HG03575 (cell line): ENCODE results near the gene SPINT3.

ENCODE experiments used
- ATAC-seq: cut with Tn5 transposase; IDR thresholded peaks from one replicate; pipeline ENCODE4 v1.9.1; 2021; ENCODE audit not compliant: unreplicated experiment, insufficient number of reproducible peaks, low FRiP score; ENCODE audit errors: extremely low read depth

Gene SPINT3

DNA sequence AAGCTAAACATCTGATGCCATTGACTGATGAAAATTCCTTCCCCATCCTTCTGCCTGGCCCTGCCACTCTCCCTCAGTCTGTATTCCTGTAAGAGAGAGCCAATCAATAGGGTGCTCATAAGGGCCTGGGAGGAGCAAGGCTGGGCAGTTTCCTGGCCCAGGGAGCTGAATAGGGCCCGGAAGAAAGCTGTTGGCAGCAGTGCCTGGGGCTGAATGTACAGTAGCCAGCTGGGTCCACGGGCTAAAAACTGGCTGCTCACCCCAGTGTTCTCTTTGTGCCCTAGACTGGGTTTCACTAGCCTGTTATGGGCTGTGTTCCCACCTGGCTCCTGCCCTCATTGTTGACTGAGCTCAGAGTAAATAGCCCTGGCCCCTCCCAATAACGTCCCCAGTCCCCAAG, 47.6 kb downstream of the SPINT3 start:
- no peak for ATAC-seq

- no peak for ATAC-seq
Measured at GRCh38 chr20:45467172-45467571, 48.2 kb downstream of the SPINT3 start.

DNA sequence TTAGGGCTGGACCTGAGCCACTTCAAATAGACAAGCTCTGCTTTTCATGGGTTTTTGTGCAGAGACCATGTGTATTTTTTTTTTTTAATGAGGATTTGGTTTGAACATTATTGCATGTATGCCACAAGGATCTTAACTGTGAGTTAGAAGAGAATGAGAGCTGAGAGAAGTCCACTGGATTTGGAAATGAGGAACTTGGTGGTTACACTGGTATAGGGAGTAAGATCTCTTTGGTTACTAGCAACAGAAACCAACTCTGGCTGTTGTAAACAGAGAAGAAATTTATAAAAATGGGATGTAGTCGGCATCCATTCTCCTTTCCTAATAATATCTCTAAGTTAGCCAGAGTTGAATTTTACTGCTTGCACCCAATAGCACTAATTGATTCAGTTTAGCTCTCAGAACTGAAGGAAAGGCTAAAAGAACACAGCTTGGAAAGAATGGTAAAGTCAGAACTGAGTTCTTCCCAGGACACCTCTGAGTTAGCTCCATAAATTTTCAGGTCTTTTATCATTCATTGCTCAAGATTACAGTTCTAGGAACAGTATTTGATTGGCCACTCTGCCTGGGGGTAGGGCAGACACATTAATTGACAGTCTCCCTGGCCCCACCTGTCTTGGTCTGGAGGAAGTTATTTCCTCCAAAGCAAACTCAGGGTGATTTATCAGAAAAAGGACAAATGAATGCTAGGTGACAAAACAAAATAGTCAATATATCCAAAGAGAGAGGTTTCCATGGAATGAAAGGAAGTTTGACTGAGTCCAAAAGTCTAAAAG, 49.7 kb downstream of the SPINT3 start:
- no peak for ATAC-seq

- ATAC-seq, result no peak
Measured at GRCh38 chr20:45463709-45464108, 51.7 kb downstream of the SPINT3 start.

- ATAC-seq, result no peak
Measured at GRCh38 chr20:45462711-45463509, 52.5 kb downstream of the SPINT3 start.
